Endothelial cell of hepatic sinusoid (primary cell): Measurements from ENCODE around the gene KIF26B.

Experiments used
- in situ Hi-C: cut with HindIII; loops from 2 replicates; pipeline ENCODE4 v1.10.0; 2017; ENCODE audit warnings: low sequenced_read_pairs

KIF26B gene

GRCh38 chr1:245131026-245131393 lies 23.8 kb upstream of the KIF26B start:
- in situ Hi-C loops, result no loop called here

- in situ Hi-C loops, result no loop called here
Observed at GRCh38 chr1:245132771-245133170, 22.0 kb upstream of the KIF26B start.

DNA sequence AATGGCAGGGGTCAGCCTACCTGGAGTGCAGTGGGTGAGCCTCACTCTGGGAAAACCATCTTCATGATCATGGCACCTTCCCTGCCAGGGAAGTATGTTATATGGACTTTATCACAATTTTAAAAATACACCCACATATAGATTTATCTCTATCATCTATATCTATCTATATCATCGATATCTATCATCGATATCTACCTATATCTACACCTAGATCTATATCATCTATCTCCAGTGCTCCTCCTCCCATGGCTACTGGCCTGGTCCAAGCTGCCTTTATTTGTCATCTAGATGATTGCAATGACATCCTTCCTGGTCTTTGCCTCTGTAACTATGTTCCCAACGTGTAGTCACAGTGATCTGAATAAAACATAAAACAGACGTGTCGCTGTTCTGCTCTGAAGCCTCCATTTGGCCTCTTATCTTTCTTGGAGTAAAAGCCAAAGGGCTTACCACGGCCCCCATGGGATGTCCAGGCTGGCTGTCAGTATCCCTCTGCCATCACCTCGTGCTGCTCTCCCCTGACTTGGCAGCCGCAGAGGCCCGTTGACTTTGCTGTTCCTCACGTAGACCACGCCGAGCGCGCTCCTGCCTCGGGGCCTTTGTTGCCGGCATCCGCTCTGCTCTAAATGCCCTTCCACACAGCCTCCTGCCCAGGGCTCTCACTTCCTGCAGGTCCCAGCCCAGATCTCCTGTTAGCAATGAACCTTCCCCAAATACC lies 20.6 kb upstream of the KIF26B start:
- in situ Hi-C loops, result no loop called here

GRCh38 chr1:245142171-245142798 lies 12.5 kb upstream of the KIF26B start:
- in situ Hi-C loops, result no loop called here

DNA sequence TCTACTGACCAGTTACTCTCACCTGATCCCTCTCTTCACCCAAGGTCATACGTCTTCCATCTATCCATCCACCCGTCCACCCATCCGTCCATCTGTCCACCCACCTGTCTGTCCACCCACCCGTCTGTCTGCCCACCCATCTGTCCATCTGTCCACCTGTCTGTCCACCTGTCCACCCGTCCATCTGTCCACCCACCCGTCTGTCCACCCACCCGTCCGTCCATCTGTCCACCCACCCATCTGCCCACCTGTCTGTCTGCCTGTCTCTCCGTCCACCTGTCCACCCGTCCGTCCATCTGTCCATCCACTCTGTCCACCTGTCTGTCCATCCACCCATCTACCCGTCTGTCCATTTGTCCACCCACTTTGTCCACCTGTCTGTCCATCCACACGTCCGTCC lies 11.8 kb upstream of the KIF26B start:
- in situ Hi-C loops, result no loop called here

DNA sequence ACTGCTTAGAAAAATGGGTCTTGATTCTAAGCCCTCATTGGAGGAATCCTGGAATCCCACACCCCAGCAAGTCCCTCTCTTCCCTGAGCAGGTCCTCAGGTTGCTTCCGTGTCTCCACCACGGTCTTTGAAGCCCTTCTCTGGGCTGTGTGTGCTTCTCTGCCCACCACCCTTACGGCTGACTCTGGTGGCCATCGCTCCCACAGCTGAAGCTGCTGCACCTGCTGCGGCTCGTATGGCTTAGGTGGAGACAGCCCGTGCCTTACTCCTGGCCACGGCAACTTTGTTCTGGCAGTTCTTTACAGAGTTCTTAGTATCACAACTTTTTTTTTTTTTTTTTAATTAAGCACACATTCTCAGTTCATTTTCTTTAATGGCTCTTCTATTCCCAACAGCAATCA lies 10.9 kb upstream of the KIF26B start:
- in situ Hi-C loops, result no loop called here

DNA sequence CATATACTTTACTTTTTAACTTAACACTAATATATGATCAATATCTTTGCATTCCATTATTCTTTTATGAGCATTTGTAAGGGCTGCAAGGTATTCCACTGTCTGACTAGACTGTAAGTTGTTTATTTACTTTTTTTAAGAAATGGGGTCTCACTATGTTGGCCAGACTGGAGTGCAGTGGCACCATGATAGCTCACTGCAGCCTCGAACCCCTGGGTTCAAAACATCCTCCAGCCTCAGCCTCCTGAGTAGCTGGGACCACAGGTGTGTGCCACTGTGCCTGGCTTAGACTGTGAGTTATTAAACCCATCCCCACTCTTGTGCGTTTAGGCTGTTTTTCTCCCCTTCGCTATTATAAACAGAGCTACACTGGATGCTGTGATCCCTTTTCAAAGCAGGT lies 6.7 kb upstream of the KIF26B start:
- in situ Hi-C loops, result no loop called here

- in situ Hi-C loops, result no loop called here
Observed at GRCh38 chr1:245148861-245149260, 5.9 kb upstream of the KIF26B start.

- in situ Hi-C loops, result no loop called here
Observed at GRCh38 chr1:245153081-245153551, 1.7 kb upstream of the KIF26B start.

DNA sequence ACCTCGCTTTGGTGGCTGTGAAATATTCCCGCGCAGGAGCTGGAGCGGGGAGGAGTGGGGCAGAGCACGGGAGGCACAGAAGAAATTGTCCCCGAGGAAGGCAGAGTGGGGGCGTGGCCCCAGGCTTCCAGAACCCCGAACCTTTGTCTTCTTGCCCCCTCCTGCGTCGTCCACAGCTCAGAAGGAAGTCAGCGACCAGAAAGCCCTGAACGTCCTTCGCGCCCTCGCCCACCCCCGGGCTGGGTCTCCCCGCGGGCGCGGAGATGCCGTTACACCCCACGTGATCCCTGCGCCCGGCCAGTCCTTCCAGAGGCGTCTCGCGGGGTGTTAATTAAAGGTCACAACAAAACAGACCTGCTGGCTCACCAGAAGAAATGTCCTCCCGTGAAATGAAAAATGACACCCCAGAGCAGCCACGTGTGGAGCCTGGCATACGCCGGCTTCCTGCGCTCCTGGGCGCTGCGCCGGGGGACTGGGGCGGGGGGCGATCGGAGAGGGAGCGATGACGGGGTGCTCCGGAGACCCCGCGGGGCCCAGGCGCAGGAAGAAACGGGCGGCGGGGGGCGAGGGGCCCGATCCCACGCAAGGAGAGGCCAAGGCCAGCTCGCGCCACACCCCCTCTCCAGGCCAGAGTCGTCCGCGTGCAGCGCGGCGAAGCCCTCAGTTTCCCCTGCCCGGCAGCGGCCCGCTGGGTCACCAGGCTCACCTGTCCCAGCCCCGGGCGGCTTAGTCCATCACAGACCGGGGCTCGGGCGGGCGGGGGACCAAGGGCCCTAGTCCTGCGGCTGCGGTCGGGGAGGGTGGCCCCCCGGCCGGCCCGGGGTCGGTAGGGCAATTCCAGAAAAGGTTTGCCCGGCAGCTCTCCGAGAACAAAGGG lies 995 bp upstream of the KIF26B start:
- in situ Hi-C loops, result no loop called here

DNA sequence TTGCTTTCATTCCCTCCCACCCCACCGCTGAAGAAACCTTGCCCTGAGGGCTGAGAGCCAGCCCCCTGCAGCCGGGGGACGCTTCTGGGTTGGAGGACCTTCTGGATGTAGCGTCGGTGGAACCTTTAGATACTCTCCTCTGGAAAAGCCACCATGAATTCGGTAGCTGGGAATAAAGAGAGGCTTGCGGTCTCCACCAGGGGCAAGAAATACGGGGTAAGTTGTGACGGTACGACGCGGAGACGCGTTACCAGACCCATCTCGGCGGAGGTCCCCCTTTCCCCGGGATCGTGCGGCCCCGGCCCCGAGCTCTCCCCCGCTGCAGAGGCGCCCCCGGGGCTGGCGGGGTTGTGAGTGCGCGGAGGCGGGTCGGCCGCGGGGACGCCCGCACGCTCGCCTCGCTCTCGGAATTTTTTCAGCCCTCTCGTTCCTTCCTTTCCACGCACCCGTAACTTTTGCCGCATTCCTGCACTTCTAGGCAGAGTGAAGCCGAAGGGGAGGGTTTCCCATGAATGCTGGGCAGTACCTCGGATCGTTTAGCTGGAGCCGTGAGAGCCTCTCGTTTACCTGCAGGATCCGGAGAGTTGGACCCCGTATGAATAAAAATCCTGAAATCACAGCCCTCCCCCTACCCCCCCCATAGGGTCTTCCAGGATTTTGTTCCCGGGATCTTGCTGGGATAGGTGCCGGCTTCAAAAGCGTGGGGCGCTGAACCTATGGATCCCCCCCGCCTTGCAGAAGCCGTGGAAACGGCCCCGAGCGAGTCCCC lies 671 bp downstream of the KIF26B start:
- in situ Hi-C loops, result no loop called here

DNA sequence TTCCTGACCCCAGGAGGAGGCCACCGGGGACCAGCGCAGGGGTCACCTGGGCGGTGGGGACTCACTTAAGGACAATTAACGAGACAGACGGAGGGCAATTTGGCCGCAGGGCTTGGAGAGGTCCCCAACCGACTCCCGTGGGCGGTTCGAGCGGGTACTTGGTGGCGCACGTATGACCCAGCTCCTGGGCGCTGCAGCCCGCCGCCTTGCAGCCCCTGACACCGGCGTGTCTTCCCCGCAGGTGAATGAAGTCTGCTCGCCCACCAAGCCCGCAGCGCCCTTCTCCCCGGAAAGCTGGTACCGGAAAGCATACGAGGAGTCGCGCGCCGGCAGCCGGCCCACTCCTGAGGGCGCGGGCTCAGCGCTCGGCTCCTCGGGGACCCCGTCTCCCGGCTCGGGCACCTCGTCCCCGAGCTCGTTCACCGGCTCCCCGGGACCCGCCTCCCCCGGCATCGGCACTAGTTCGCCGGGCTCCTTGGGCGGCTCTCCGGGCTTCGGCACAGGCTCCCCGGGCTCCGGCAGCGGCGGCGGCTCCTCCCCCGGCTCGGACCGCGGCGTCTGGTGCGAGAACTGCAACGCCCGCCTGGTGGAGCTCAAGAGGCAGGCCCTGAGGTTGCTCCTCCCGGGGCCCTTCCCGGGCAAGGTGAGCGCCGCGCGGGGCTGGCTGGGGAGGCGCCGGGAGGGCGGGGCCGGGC lies 1.4 kb downstream of the KIF26B start:
- in situ Hi-C loops, result no loop called here

DNA sequence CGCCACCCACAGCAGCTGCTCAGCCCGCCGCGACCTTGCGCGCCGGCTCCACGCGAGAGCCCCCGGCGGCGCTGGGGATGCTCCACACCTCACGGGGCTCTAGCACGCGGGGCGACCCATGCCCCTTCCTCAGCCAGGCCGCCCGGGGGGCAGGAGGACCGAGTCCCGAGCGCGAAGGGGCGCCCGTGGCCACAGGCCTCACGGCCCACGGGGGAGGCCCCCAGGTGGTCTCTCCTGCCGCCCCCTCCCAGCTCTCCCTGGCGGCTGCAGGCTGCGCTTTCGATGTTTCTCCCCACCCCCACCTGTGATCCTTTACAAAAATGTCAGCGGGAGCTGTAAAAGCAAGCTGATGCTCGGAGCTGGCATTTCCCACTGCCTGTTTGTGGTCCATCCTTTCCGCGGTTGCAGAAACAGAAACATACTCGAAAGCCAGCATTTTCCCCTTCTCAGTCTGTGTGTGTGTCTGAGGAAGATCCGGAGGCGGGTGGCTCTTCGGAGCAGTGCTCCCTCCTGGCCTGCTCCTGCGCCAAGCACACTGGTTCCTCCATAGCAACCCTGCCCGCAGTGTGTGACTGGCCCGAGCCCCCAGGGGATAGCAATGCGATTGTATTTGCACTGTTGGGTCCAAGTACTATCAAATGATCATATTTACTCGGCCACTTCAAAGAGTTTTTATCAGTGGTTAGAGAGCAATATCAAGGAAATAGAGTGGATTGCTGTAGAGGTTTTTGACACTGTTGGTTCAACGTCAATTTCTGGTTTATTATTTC lies 2.1 kb downstream of the KIF26B start:
- in situ Hi-C loops, result no loop called here

DNA sequence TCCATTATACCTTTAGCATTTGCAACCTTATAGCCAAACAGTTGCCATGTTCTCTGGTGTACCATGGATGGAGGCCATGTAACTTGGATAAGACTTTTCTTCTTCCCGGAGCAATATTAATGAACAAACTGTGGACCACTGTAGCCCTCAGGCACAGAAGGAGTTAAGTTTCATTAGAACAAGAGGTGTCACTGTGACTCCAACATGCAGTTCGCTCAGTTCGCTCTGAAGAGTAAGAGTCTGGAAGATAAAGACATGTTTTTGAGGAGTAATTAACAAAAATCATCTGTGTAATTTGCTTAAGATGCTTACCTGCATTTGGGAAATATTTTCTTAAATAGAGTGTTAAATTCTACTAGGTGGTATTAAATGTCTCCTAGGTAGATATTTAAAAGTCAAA lies 4.1 kb downstream of the KIF26B start:
- in situ Hi-C loops, result no loop called here

DNA sequence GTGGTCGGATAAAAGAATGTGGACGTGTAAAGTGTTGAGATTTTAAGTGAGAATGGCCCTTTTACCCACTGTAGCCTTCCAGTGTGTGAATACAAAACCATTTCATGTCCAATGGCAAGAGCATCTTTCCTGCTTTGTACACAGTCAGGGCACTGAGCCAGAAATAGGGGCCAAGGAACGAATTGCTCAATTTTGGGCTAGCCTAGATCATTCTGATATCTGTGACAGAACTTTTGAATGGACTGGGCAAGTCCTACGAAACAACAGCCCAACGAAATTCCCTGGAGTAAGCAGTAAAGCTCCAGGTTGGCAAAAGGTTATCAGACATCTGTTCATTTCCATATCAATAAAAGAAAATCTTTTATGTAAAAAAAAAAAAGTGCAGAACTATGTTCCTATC lies 5.5 kb downstream of the KIF26B start:
- in situ Hi-C loops, result loop anchor here (10.0 kb wide), 1 partner anchor 225 kb away; no protein-coding TSS in a partner anchor

GRCh38 chr1:245160741-245161400 lies 6.1 kb downstream of the KIF26B start:
- in situ Hi-C loops, result loop anchor here (10.0 kb wide), 1 partner anchor 224 kb away; no protein-coding TSS in a partner anchor

DNA sequence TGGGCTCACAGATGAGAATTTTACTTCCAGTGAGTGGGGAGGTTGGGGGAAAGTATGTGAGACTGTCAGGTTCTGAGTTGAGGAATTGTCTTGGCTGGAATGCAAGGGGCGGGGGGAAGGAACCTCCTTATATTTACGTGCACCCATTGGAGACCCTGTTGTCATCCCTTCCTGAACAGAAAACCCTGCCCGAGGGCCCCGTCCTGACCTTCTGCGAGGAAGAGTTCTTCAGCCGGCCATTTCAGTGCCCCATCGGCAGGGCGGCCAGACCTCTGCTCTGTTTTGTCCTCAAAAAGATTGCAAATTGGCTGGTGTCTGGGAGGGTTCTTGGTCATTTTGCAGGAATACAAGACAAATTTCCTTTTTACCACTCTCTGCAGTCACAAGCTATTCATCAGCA lies 7.1 kb downstream of the KIF26B start:
- in situ Hi-C loops, result loop anchor here (10.0 kb wide), 1 partner anchor 223 kb away; no protein-coding TSS in a partner anchor

DNA sequence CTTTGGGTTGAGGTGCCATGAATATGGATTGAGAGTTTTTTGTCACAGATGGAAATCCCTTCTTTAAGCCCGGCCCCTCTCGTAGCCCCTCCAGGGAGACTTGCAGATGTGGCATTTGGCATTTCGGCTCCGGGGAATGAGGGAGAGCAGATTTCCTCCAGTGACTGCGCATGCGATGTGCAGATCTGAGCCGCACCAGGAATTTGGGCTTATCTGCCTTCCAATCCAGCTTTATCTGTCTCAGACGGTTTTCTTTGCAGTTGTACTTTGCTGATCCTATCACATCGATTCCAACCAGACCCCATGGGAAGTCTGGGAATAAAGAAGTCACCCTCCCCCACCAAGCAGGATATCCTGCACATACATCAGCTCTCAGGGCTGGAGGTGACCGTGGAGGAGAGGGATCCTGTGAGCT lies 11.7 kb downstream of the KIF26B start:
- in situ Hi-C loops, result loop anchor here (10.0 kb wide), 1 partner anchor 218 kb away; no protein-coding TSS in a partner anchor

GRCh38 chr1:245168086-245168485 lies 13.3 kb downstream of the KIF26B start:
- in situ Hi-C loops, result loop anchor here (10.0 kb wide), 1 partner anchor 217 kb away; no protein-coding TSS in a partner anchor
